GM23248 (cell line): ENCODE results near the gene PIP5K1B.

Source experiments
- EZH2 ChIP-seq: fragments of 200-600 bp; sonication (generic); IDR thresholded peaks from 2 replicates; pipeline ENCODE4 v1.6.1; 2018; ENCODE audit warnings: antibody characterized with exemption, mild to moderate bottlenecking; ENCODE audit not compliant: insufficient read depth, poor library complexity, severe bottlenecking
- EZH2phosphoT487 ChIP-seq: fragments of 200-600 bp; sonication (generic); IDR thresholded peaks from 2 replicates; pipeline ENCODE4 v1.6.1; 2018; ENCODE audit warnings: antibody characterized with exemption, moderate library complexity, mild to moderate bottlenecking, low read depth; ENCODE audit not compliant: insufficient read depth

- TF ChIP-seq EZH2phosphoT487, result no peak
- no peak for TF ChIP-seq EZH2
Measured at GRCh38 chr9:69058101-69058500, 353.1 kb downstream of the PIP5K1B start.
